Mesenchymal stem cell (in vitro differentiated cells and primary cell): ENCODE measurements around the gene OR2T8. TPM values are rescaled to one million over a fixed set of nuclear protein-coding genes. Genes with fewer than 3 reads are reported as not detected.

ENCODE experiments used
- DNase-seq: peaks from one replicate; pipeline ENCODE4 v3.0.0-alpha.2; 2013
- H2AFZ ChIP-seq: one replicate; pipeline ENCODE4 v1.6.1; 2013; ENCODE audit warnings: low read depth, mild to moderate bottlenecking, control low read depth, inconsistent platforms, low read length, moderate library complexity
- H2AK5ac ChIP-seq: 2 replicates; pipeline ENCODE4 v1.6.1; 2013; ENCODE audit warnings: low read length, moderate library complexity, mild to moderate bottlenecking, inconsistent platforms; ENCODE audit not compliant: severe bottlenecking
- H2BK120ac ChIP-seq: one replicate; pipeline ENCODE4 v1.6.1; 2013; ENCODE audit warnings: low read depth, mild to moderate bottlenecking, inconsistent platforms, low read length, moderate library complexity
- H2BK12ac ChIP-seq, 2 experiments: one replicate each; pipeline ENCODE4 v1.6.1; 2013; ENCODE audit warnings: inconsistent platforms in 2 of 2, low read length in 2 of 2, mild to moderate bottlenecking in 2 of 2, moderate library complexity in 2 of 2, control low read depth in 1 of 2
- H2BK15ac ChIP-seq: one replicate; pipeline ENCODE4 v1.6.1; 2013; ENCODE audit warnings: mild to moderate bottlenecking, low read depth, inconsistent platforms; ENCODE audit not compliant: poor library complexity, severe bottlenecking
- H2BK5ac ChIP-seq: 2 replicates; pipeline ENCODE4 v1.6.1; 2013; ENCODE audit warnings: low read depth, mild to moderate bottlenecking, low read length, control low read depth, inconsistent platforms; ENCODE audit not compliant: poor library complexity, severe bottlenecking
- H3K14ac ChIP-seq, 2 experiments: one replicate each; pipeline ENCODE4 v1.6.1; 2013; ENCODE audit warnings: inconsistent platforms in 2 of 2, low read length in 2 of 2, control low read depth in 1 of 2, mild to moderate bottlenecking in 1 of 2, moderate library complexity in 1 of 2
- H3K18ac ChIP-seq, 2 experiments: one replicate each; pipeline ENCODE4 v1.6.1; 2013; ENCODE audit warnings: inconsistent platforms in 2 of 2, low read length in 2 of 2, control low read depth in 1 of 2, low read depth in 1 of 2, mild to moderate bottlenecking in 1 of 2
- H3K23ac ChIP-seq, 2 experiments: one replicate each; pipeline ENCODE4 v1.6.1; 2013; ENCODE audit warnings: inconsistent platforms in 2 of 2, low read length in 2 of 2, mild to moderate bottlenecking in 2 of 2, moderate library complexity in 2 of 2, control low read depth in 1 of 2
- H3K27ac ChIP-seq: 2 replicates; pipeline ENCODE4 v1.5.1; 2013; ENCODE audit warnings: mild to moderate bottlenecking, moderate library complexity, low read length, control low read depth, inconsistent platforms; ENCODE audit not compliant: poor library complexity, severe bottlenecking
- H3K27me3 ChIP-seq, 2 experiments: 2 replicates each; pipeline versions ENCODE4 v1.6.1 to v1.7.0; 2013; ENCODE audit warnings: low read length in 2 of 2, mild to moderate bottlenecking in 2 of 2, moderate library complexity in 2 of 2, control low read depth in 1 of 2, inconsistent platforms in 1 of 2; ENCODE audit not compliant: control insufficient read depth in 1 of 2, insufficient read depth in 1 of 2
- H3K36me3 ChIP-seq, 2 experiments: 2 replicates each; pipeline versions ENCODE4 v1.6.1 to v1.7.0; 2013; ENCODE audit warnings: low read length in 2 of 2, control low read depth in 1 of 2, inconsistent platforms in 1 of 2, low read depth in 1 of 2, mild to moderate bottlenecking in 1 of 2; ENCODE audit not compliant: insufficient read depth in 2 of 2, control insufficient read depth in 1 of 2
- H3K4ac ChIP-seq, 2 experiments: one replicate each; pipeline ENCODE4 v1.6.1; 2013; ENCODE audit warnings: inconsistent platforms in 2 of 2, low read length in 2 of 2, mild to moderate bottlenecking in 2 of 2, moderate library complexity in 2 of 2, control low read depth in 1 of 2, low read depth in 1 of 2
- H3K4me1 ChIP-seq: 2 replicates; pipeline ENCODE4 v1.6.1; 2013; ENCODE audit warnings: low read depth, low read length, control low read depth; ENCODE audit not compliant: control insufficient read depth, insufficient read depth
- H3K4me2 ChIP-seq: 2 replicates; pipeline ENCODE4 v1.6.1; 2013; ENCODE audit warnings: low read length, mild to moderate bottlenecking, inconsistent platforms; ENCODE audit not compliant: poor library complexity, severe bottlenecking
- H3K4me3 ChIP-seq, 2 experiments: 2 replicates each; pipeline versions ENCODE4 v1.5.1 to v1.7.0; 2013; ENCODE audit warnings: low read length in 2 of 2, mild to moderate bottlenecking in 2 of 2, control low read depth in 1 of 2, low read depth in 1 of 2; ENCODE audit not compliant: insufficient read depth in 1 of 2
- H3K79me1 ChIP-seq: replicated peaks from 2 replicates; pipeline ENCODE4 v1.6.1; 2013; ENCODE audit warnings: mild to moderate bottlenecking, control low read depth, low read length, inconsistent platforms; ENCODE audit not compliant: poor library complexity, severe bottlenecking
- H3K9ac ChIP-seq: 2 replicates; pipeline ENCODE4 v1.7.0; 2013; ENCODE audit warnings: mild to moderate bottlenecking, low read length, moderate library complexity
- H3K9me3 ChIP-seq: 2 replicates; pipeline ENCODE4 v1.7.0; 2013; ENCODE audit warnings: mild to moderate bottlenecking, low read length; ENCODE audit not compliant: control insufficient read depth
- H4K8ac ChIP-seq: one replicate; pipeline ENCODE4 v1.6.1; 2013; ENCODE audit warnings: inconsistent platforms, mild to moderate bottlenecking, low read length, moderate library complexity
- H4K91ac ChIP-seq: one replicate; pipeline ENCODE4 v1.6.1; 2013; ENCODE audit warnings: mild to moderate bottlenecking, low read length, inconsistent platforms
- WGBS: methylation state at CpG from one replicate; pipeline ENCODE4 v1.1.7; 2013; ENCODE audit warnings: mixed read lengths; 5-methylcytosine and 5-hydroxymethylcytosine counted together
- polyA plus RNA-seq, 2 experiments: library from polyadenylated mRNA; stranded (reverse); fragments of 200-250 nt; gene quantifications; one replicate each; pipeline ENCODE4 v1.2.3, GENCODE V29; 2013

The OR2T8 gene
- polyA plus RNA-seq (2013, experiment 1 of 2), result not detected
- polyA plus RNA-seq (2013, experiment 2 of 2), result not detected

GRCh38 chr1:247919952-247920351, at the start of gene OR2T8:
Gene OR2T8 (plus strand): TSS chr1:247920252. CDS start chr1:247921018, 766 bp downstream.
- Histone ChIP-seq H3K27me3 (no peaks in the 10 kb centered on the region), H3K79me1 (no peaks in the 10 kb centered on the region), H3K4me2 (no peak within 1 kb of the TSS), H2AK5ac (no peak within 1 kb of the TSS), H2BK15ac (no peak within 1 kb of the TSS), H4K91ac (no peak within 1 kb of the TSS), H3K9me3 (peaks cover 8% of the 10 kb centered on the region), H3K9ac (no peak within 1 kb of the TSS), H3K23ac (no peak within 1 kb of the TSS), H2AFZ (no peak within 1 kb of the TSS), H3K4me3 (no peak within 1 kb of the TSS), H3K27ac (no peak within 1 kb of the TSS), H3K4me1 (no peaks in the 10 kb centered on the region), H2BK5ac (no peak within 1 kb of the TSS), H4K8ac (no peak within 1 kb of the TSS), H3K14ac (no peak within 1 kb of the TSS), H2BK120ac (no peak within 1 kb of the TSS), H2BK12ac (no peak within 1 kb of the TSS), H3K4ac (no peak within 1 kb of the TSS), H3K36me3 (no peaks in the 10 kb centered on the region), H3K18ac (no peak within 1 kb of the TSS)
- WGBS, result no CpG with 5 or more reads among the region's 2 CpGs
- DNase-seq, result no peak

GRCh38 chr1:247883346-247883745, 36.7 kb upstream of the OR2T8 start:
- WGBS, result 84% methylated on average over 8 of the region's 9 CpGs

GRCh38 chr1:247884797-247885413, 35.1 kb upstream of the OR2T8 start:
- Histone ChIP-seq H3K27me3 (no peaks in the 10 kb centered on the region), H4K91ac (no peak overlapping the region), H4K8ac (no peak overlapping the region), H2BK15ac (no peak overlapping the region), H3K23ac (no peak overlapping the region), H3K4me1 (no peaks in the 10 kb centered on the region), H3K4me2 (no peak overlapping the region), H2BK12ac (no peak overlapping the region), H3K4ac (no peak overlapping the region), H2AFZ (no peak overlapping the region), H3K27ac (no peak overlapping the region), H3K4me3 (no peak overlapping the region), H3K9ac (no peak overlapping the region), H3K36me3 (no peaks in the 10 kb centered on the region), H2BK5ac (no peak overlapping the region), H3K9me3 (peaks cover 3% of the 10 kb centered on the region), H3K14ac (no peak overlapping the region), H3K18ac (no peak overlapping the region), H2AK5ac (no peak overlapping the region), H3K79me1 (no peaks in the 10 kb centered on the region), H2BK120ac (no peak overlapping the region)
- DNase-seq, result no peak
- 96% methylated on average over 7 of the region's 10 CpGs for WGBS

More at GRCh38 chr1:247883346-247883745, 36.7 kb upstream of the OR2T8 start:
- H3K14ac ChIP-seq, result no peak overlapping the region
- no peaks in the 10 kb centered on the region for H3K79me1 ChIP-seq
- H2BK15ac ChIP-seq, result no peak overlapping the region
- no peak overlapping the region for H3K4me2 ChIP-seq
- no peak overlapping the region for H3K9ac ChIP-seq
- no peak overlapping the region for H2AFZ ChIP-seq
- no peak overlapping the region for H3K27ac ChIP-seq
- H2BK5ac ChIP-seq, result no peak overlapping the region
- H3K4me1 ChIP-seq, result no peaks in the 10 kb centered on the region
- no peaks in the 10 kb centered on the region for H3K36me3 ChIP-seq
- no peak overlapping the region for H4K91ac ChIP-seq
- H3K27me3 ChIP-seq, result no peaks in the 10 kb centered on the region
- H3K18ac ChIP-seq, result no peak overlapping the region
- H2AK5ac ChIP-seq, result no peak overlapping the region
- H3K4ac ChIP-seq, result no peak overlapping the region
- no peak overlapping the region for H3K23ac ChIP-seq
- no peak overlapping the region for H3K4me3 ChIP-seq
- H2BK120ac ChIP-seq, result no peak overlapping the region
- DNase-seq, result no peak
- H2BK12ac ChIP-seq, result no peak overlapping the region
- H3K9me3 ChIP-seq, result peaks cover 3% of the 10 kb centered on the region
- H4K8ac ChIP-seq, result no peak overlapping the region

GRCh38 chr1:247895163-247895637, 24.9 kb upstream of the OR2T8 start, which contains the start of gene OR2W3:
Gene OR2W3 (plus strand): TSS chr1:247895587. CDS start chr1:247895587, 0 bp downstream.
- Histone ChIP-seq H3K4me3 (no peak within 1 kb of the TSS), H3K79me1 (no peaks in the 10 kb centered on the region), H2AFZ (no peak within 1 kb of the TSS), H2BK120ac (no peak within 1 kb of the TSS), H3K27me3 (no peaks in the 10 kb centered on the region), H4K91ac (no peak within 1 kb of the TSS), H3K4ac (no peak within 1 kb of the TSS), H3K36me3 (no peaks in the 10 kb centered on the region), H3K9me3 (no peaks in the 10 kb centered on the region), H4K8ac (no peak within 1 kb of the TSS), H3K23ac (no peak within 1 kb of the TSS), H3K4me2 (no peak within 1 kb of the TSS), H2BK5ac (no peak within 1 kb of the TSS), H3K14ac (no peak within 1 kb of the TSS), H3K27ac (no peak within 1 kb of the TSS), H2BK15ac (no peak within 1 kb of the TSS), H2AK5ac (no peak within 1 kb of the TSS), H3K18ac (no peak within 1 kb of the TSS), H3K4me1 (no peaks in the 10 kb centered on the region), H3K9ac (no peak within 1 kb of the TSS), H2BK12ac (no peak within 1 kb of the TSS)
- WGBS, result 50% methylated on average over 2 of the region's 2 CpGs
- no peak for DNase-seq
